ENCODE data around the gene RAD50. TPM values are rescaled to one million over a fixed set of nuclear protein-coding genes. Genes with fewer than 3 reads are reported as not detected.
A peak's percentile ranks its signal among the peaks of the same experiment; 100 is the strongest.
"Not testable (repeated sequence)": the region's sequence is repeated elsewhere in the genome, so short reads cannot be mapped to it uniquely, and the experiment has no call there.

RAD50 gene
- total RNA-seq, 1 donor from 2014 or later, result 55.8 TPM

DNA sequence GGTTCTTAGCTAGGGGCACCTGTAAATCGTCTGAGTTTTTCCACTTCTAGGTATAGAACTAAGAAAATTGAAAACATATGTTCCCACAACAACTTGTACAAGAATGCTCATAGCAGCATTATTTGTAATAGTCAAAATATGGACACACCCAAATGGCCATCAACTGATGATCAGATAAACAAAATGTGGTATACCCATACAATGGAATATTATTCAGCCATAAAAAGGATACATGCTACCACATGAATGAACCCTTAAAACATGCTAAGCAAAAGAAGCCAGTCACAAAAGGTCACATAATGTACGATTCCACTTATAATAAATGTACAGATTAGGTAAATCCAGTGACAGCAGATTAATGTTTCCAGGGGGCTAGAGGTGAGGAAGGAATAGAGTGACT is 55.2 kb downstream of the RAD50 start:
- intact Hi-C loops (cut with micrococcal nuclease), result no loop called here
- H3K27ac Mint-ChIP-seq, result no peak overlapping the region

DNA sequence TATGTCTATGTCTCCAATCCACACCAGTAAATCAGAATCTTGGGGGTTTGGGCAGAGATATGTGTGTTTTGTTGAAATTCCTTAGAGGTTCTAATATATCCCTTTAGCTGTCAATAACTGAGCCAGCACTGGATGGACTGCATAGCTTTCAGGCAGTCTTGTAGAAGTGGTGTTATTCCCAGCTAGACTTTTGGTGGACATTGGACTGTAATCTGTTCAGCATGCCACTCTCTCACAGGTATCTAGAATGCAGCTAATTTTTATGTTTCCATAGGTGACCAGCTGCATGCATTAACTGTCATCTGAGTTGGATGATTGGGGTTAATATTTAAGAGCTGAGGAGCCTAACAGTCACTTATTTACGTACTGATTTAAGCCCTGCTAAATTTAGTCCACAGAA is 56.1 kb downstream of the RAD50 start:
- peaks cover 59% of the 10 kb centered on the region for H3K36me3 Mint-ChIP-seq (ENCODE audit: low read depth)
- no peak overlapping the region for H3K27ac Mint-ChIP-seq
- no peaks in the 10 kb centered on the region for H3K27me3 Mint-ChIP-seq (ENCODE audit: low read depth)
- peaks cover 5% of the 10 kb centered on the region for H3K9me3 Mint-ChIP-seq
- no peaks in the 10 kb centered on the region for H3K4me1 Mint-ChIP-seq (ENCODE audit: low read depth)
- DNase-seq (ENCODE audit: low spot score), result no peak
- H3K4me3 Mint-ChIP-seq (ENCODE audit: low read depth), result no peak overlapping the region
- intact Hi-C loops (cut with micrococcal nuclease), result no loop called here

More for the DNA sequence above, 55.2 kb downstream of the RAD50 start:
- peaks cover 3% of the 10 kb centered on the region for H3K4me1 Mint-ChIP-seq (ENCODE audit: low read depth)
- DNase-seq (ENCODE audit: low spot score), result no peak
- H3K27me3 Mint-ChIP-seq (ENCODE audit: low read depth), result no peaks in the 10 kb centered on the region
- H3K9me3 Mint-ChIP-seq, result peaks cover 5% of the 10 kb centered on the region
- no peak overlapping the region for H3K4me3 Mint-ChIP-seq (ENCODE audit: low read depth)
- peaks cover 59% of the 10 kb centered on the region for H3K36me3 Mint-ChIP-seq (ENCODE audit: low read depth)

DNA sequence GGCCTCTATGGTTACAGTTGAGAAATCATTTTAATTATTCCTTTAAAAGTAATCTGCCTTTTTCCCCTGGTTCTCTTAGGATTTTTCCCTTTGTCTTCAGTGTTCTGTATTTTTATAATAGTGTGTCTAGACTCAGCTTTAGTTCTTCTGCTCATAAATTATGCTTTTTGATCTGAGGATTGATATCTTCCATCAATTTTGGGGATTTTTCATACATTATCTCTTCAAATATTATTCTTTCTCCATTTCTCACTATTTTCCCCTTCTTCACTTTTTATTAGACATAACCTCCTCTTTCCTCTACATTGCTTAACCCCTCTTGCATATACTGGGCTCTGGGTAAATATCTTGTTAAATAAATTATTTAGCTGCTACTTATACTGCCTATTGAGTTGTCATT is 64.9 kb downstream of the RAD50 start:
- Mint-ChIP-seq H3K27ac (no peak overlapping the region), H3K4me1 (ENCODE audit: low read depth) (peaks cover 13% of the 10 kb centered on the region), H3K36me3 (ENCODE audit: low read depth) (peaks cover 67% of the 10 kb centered on the region), H3K27me3 (ENCODE audit: low read depth) (no peaks in the 10 kb centered on the region), H3K9me3 (no peaks in the 10 kb centered on the region), H3K4me3 (ENCODE audit: low read depth) (no peak overlapping the region)
- intact Hi-C loops (cut with micrococcal nuclease), result no loop called here
- DNase-seq (ENCODE audit: low spot score), result no peak

DNA sequence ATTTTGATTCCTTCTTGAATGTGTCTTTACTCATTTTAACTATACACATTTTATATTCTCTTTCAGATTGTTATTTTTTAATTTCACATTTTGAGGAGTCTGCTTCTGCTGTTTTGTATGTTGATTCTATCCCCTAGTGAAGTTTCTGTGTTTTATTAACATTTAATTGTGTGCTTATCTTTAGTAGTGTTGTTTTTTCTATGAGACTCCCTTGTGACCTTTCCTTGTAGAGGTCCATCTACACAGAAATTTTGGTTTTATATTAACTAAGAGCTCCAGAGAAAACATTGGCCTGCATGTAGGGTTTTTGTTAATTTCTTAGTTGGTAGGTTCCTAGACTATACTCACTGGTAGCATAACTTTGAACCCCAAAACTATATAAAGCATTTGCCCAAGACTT is 65.8 kb downstream of the RAD50 start:
- H3K27ac Mint-ChIP-seq, result no peak overlapping the region
- DNase-seq (ENCODE audit: low spot score), result no peak
- H3K4me1 Mint-ChIP-seq (ENCODE audit: low read depth), result peaks cover 17% of the 10 kb centered on the region
- peaks cover 68% of the 10 kb centered on the region for H3K36me3 Mint-ChIP-seq (ENCODE audit: low read depth)
- H3K9me3 Mint-ChIP-seq, result no peaks in the 10 kb centered on the region
- intact Hi-C loops (cut with micrococcal nuclease), result no loop called here
- H3K27me3 Mint-ChIP-seq (ENCODE audit: low read depth), result no peaks in the 10 kb centered on the region
- H3K4me3 Mint-ChIP-seq (ENCODE audit: low read depth), result no peak overlapping the region

DNA sequence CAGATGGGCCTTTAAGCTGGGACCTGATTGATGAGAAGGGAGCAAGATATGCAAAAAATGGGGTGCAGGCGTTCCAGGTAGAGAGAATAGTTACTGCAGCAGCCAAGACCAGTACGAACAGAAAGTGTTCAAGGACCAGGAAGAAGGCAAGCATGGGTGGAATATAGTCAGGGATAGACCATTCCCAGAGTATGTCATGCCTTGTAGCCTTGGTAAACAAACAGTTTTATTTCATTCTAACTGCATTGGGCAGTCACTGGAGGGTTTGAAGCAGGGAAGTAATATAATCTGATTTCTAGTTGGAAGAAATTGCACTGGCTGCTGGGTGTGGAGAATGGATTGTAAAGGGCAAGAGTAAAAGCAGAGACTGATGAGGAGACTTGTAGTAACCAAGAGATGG is 70.7 kb downstream of the RAD50 start:
- peak overlapping the region; percentile 23 for H3K27ac Mint-ChIP-seq
- no peaks in the 10 kb centered on the region for H3K9me3 Mint-ChIP-seq
- peaks cover 65% of the 10 kb centered on the region for H3K36me3 Mint-ChIP-seq (ENCODE audit: low read depth)
- no peak for DNase-seq (ENCODE audit: low spot score)
- H3K27me3 Mint-ChIP-seq (ENCODE audit: low read depth), result no peaks in the 10 kb centered on the region
- intact Hi-C loops (cut with micrococcal nuclease), result no loop called here
- no peak overlapping the region for H3K4me3 Mint-ChIP-seq (ENCODE audit: low read depth)
- H3K4me1 Mint-ChIP-seq (ENCODE audit: low read depth), result peaks cover 53% of the 10 kb centered on the region

DNA sequence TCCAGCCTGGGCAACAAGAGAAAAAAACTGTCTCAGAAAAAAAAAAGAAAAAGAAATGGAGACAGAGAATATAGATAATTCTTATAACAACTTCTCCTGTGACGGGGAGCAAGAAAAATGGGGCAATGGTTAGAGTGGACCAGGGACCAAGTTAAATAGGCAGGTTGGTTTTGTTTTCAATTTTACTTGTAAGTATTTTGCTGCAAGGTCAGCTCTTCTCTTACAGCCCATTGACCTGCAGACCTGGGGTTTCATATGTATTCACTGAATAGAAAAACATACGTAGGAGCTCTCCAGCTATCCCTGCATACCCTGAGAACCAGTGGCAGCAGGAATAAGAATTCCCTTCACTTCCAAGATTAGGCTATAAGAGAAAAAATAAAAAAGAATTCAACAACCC is 72.0 kb downstream of the RAD50 start:
- peaks cover 64% of the 10 kb centered on the region for H3K36me3 Mint-ChIP-seq (ENCODE audit: low read depth)
- no peaks in the 10 kb centered on the region for H3K9me3 Mint-ChIP-seq
- H3K4me1 Mint-ChIP-seq (ENCODE audit: low read depth), result peaks cover 46% of the 10 kb centered on the region
- intact Hi-C loops (cut with micrococcal nuclease), result no loop called here
- H3K27ac Mint-ChIP-seq, result peak overlapping the region; percentile 81
- H3K27me3 Mint-ChIP-seq (ENCODE audit: low read depth), result no peaks in the 10 kb centered on the region
- H3K4me3 Mint-ChIP-seq (ENCODE audit: low read depth), result no peak overlapping the region
- DNase-seq (ENCODE audit: low spot score), result no peak

DNA sequence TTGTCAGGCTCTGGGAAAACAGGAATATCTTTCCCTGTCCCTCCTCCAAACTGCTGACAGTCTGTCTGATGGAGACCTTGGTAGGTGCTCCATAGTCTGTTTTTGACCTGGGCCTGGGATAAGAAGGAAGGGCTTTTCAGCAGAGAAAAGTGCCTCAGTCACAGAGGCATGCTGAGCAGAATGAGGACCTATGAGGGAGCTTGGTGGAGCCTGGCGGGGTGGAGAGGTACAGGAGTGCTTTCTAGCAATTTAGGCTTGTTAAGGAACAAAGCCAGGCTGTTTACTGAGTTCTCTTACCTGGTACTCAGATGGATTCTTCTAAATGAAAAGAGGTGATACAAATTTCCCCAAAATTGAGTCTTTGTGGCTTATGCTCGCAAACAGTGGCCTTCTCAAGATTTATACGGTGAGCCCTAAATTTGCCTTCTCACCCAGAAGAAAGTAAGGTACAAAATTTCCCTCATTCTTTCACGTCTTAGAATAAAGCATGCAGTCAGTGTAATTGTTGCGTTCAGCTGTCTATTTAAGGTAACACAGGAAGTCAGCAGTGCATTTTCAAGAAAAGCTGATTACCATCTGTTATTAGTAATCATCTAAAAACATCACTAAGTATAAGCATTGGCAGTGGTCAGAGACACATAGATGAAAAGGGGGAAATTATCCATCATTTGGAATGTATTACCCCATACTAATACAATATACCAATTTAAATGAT is 72.6 kb downstream of the RAD50 start:
- intact Hi-C loops (cut with micrococcal nuclease), result no loop called here
- peak overlapping the region; percentile 81 for H3K27ac Mint-ChIP-seq
- no peaks in the 10 kb centered on the region for H3K9me3 Mint-ChIP-seq
- no peak for DNase-seq (ENCODE audit: low spot score)
- H3K4me1 Mint-ChIP-seq (ENCODE audit: low read depth), result peaks cover 47% of the 10 kb centered on the region
- H3K27me3 Mint-ChIP-seq (ENCODE audit: low read depth), result no peaks in the 10 kb centered on the region
- peaks cover 69% of the 10 kb centered on the region for H3K36me3 Mint-ChIP-seq (ENCODE audit: low read depth)
- H3K4me3 Mint-ChIP-seq (ENCODE audit: low read depth), result peak overlapping the region; percentile 11

DNA sequence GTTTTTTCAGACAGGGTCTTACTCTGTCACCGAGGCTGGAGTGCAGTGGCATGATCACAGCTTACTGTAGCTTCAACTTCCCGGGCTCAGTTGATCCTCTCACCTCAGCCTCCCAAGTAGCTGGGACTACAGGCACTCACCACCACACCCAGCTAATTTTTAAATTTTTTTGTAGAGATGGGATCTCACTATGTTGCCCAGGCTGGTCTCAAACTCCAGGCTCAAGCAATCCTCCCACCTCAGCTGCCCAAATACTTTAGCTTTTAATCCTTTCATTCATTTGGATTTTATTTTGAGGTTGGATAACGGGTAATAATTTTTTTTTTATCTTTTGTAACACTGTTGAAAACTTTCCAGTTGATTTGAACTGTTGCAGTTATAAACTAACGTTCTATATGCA is 76.8 kb downstream of the RAD50 start:
- H3K4me3 Mint-ChIP-seq (ENCODE audit: low read depth); DNase-seq (ENCODE audit: low spot score); H3K9me3 Mint-ChIP-seq; H3K27ac Mint-ChIP-seq; H3K27me3 Mint-ChIP-seq (ENCODE audit: low read depth); intact Hi-C loops (cut with micrococcal nuclease): not testable (repeated sequence)
- Mint-ChIP-seq H3K36me3 (ENCODE audit: low read depth) (peaks cover 84% of the 10 kb centered on the region), H3K4me1 (ENCODE audit: low read depth) (peaks cover 69% of the 10 kb centered on the region)

DNA sequence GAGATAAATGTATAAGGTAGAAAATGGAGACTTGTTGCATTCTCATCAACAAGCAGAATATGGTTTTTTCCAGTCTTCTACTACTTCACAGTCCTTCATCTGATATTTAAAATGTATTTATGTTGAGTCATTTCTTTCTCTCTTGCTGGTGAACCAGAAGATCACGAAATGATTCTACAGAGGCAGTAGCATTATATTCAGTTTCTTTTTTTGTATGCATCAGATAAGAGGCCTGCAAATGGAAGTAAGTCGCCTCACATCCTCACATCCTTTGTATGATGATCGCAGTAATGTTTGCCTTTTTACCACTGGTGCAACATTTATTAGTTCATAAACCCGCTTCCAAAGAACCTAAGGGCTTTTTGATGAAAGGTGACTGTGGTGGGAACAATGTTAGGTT is 79.1 kb downstream of the RAD50 start:
- H3K27ac Mint-ChIP-seq, result peak overlapping the region; percentile 94
- H3K27me3 Mint-ChIP-seq (ENCODE audit: low read depth), result no peaks in the 10 kb centered on the region
- peaks cover 70% of the 10 kb centered on the region for H3K4me1 Mint-ChIP-seq (ENCODE audit: low read depth)
- intact Hi-C loops (cut with micrococcal nuclease), result loop anchor here (1.0 to 5.0 kb wide), 11 partner anchors 38 to 539 kb away; no protein-coding TSS in a partner anchor
- H3K36me3 Mint-ChIP-seq (ENCODE audit: low read depth), result peaks cover 88% of the 10 kb centered on the region
- no peaks in the 10 kb centered on the region for H3K9me3 Mint-ChIP-seq
- H3K4me3 Mint-ChIP-seq (ENCODE audit: low read depth), result peak overlapping the region; percentile 62
- DNase-seq (ENCODE audit: low spot score), result no peak

DNA sequence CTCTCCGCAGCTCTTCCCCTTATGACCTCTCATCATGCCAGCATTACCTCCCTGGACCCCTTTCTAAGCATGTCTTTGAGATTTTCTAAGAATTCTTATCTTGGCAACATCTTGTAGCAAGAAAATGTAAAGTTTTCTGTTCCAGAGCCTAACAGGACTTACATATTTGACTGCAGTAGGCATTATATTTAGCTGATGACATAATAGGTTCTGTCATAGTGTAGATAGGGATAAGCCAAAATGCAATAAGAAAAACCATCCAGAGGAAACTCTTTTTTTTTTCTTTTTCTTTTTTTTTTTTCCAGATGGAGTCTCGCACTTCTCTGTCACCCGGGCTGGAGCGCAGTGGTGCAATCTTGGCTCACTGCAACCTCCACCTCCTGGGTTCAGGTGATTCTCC is 80.5 kb downstream of the RAD50 start:
- Mint-ChIP-seq H3K36me3 (ENCODE audit: low read depth) (peaks cover 90% of the 10 kb centered on the region), H3K4me1 (ENCODE audit: low read depth) (peaks cover 75% of the 10 kb centered on the region), H3K9me3 (no peaks in the 10 kb centered on the region), H3K4me3 (ENCODE audit: low read depth) (peak overlapping the region; percentile 31), H3K27ac (peak overlapping the region; percentile 77), H3K27me3 (ENCODE audit: low read depth) (no peaks in the 10 kb centered on the region)
- no peak for DNase-seq (ENCODE audit: low spot score)
- intact Hi-C loops (cut with micrococcal nuclease), result loop anchor here (2.0 to 5.0 kb wide), 6 partner anchors 50 to 540 kb away; no protein-coding TSS in a partner anchor

DNA sequence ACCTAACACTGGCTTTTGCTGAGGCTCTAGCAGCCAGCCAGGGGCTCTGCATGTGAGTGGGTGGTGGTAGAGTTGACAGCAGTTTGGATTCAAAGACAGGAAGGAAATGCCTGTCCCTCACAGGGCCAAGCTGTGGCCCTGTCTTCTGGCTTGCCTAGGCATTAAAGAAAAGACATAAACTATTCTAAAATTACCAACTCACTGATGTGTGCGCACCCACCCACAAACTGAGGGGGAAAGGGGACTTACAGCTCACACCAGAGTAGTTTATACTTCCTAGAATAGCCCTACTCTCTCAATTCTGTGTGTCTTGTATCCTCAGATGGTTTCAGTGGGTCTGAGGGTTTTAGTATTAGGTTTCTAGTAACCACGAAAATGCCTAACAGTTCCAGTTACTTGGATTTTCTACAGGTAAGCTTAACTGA is 82.9 kb downstream of the RAD50 start:
- H3K27ac Mint-ChIP-seq, result peak overlapping the region; percentile 82

DNA sequence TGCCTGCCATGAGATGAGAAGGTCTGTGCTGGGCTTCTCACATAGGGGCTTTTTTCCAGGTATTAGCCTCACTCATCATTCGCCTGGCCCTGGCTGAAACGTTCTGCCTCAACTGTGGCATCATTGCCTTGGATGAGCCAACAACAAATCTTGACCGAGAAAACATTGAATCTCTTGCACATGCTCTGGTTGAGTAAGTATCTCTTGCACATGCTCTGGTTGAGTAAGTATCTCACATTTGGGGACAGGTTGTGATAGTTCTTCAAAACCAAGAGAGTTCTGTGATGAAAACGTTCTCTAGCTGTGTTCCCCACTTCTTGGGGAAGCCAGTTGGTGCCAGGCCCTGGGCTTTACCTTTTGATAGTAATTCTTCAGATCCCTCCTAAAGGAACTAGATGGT is 83.8 kb downstream of the RAD50 start:
- intact Hi-C loops (cut with micrococcal nuclease), result loop anchor here (1.0 kb wide), 5 partner anchors 18 to 109 kb away; partner anchors contain the start of gene IL13
- no peak for DNase-seq (ENCODE audit: low spot score)
- Mint-ChIP-seq H3K4me1 (ENCODE audit: low read depth) (peaks cover 80% of the 10 kb centered on the region), H3K27ac (peak overlapping the region; percentile 82), H3K4me3 (ENCODE audit: low read depth) (no peak overlapping the region), H3K9me3 (no peaks in the 10 kb centered on the region), H3K36me3 (ENCODE audit: low read depth) (peaks cover 88% of the 10 kb centered on the region), H3K27me3 (ENCODE audit: low read depth) (no peaks in the 10 kb centered on the region)

More for the DNA sequence above, 82.9 kb downstream of the RAD50 start:
- intact Hi-C loops (cut with micrococcal nuclease), result loop anchor here (1.0 to 5.0 kb wide), 5 partner anchors 72 to 542 kb away; no protein-coding TSS in a partner anchor
- Mint-ChIP-seq H3K4me1 (ENCODE audit: low read depth) (peaks cover 83% of the 10 kb centered on the region), H3K4me3 (ENCODE audit: low read depth) (peak overlapping the region; percentile 39), H3K9me3 (no peaks in the 10 kb centered on the region), H3K27me3 (ENCODE audit: low read depth) (no peaks in the 10 kb centered on the region), H3K36me3 (ENCODE audit: low read depth) (peaks cover 88% of the 10 kb centered on the region)
- no peak for DNase-seq (ENCODE audit: low spot score)

DNA sequence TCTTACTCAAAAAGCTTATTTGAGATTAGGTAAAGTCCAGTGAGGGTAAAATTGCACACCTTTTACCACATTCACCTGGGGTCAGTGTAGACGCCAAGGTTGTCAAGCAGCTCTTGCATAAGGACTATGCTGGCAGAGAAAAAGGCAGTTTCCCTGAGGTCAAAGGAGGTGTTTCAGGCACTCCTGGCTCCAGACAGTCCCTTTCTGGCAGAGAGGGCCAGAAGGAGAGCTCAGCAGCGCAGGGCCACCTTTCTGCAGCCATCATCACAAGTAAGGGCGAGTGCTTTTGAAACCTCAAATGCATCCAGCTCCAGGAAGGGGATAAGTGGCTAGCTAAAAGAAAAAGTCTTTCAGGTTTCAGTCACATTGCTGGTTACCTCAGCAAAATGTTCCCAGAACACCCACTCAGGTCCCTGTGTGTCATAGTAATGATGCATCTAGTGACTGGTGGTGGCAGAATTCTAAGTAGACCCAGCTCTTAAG is 84.5 kb downstream of the RAD50 start:
- intact Hi-C loops (cut with micrococcal nuclease), result loop anchor here (1.0 kb wide), 4 partner anchors 17 to 47 kb away; partner anchors contain the start of gene IL13
- peak overlapping the region; percentile 2 for H3K4me3 Mint-ChIP-seq (ENCODE audit: low read depth)
- H3K27me3 Mint-ChIP-seq (ENCODE audit: low read depth), result no peaks in the 10 kb centered on the region
- H3K4me1 Mint-ChIP-seq (ENCODE audit: low read depth), result peaks cover 75% of the 10 kb centered on the region
- peaks cover 2% of the 10 kb centered on the region for H3K9me3 Mint-ChIP-seq
- no peak for DNase-seq (ENCODE audit: low spot score)
- peak overlapping the region; percentile 82 for H3K27ac Mint-ChIP-seq
- peaks cover 87% of the 10 kb centered on the region for H3K36me3 Mint-ChIP-seq (ENCODE audit: low read depth)

All from activated T-helper 2 cell treated with anti-CD3 and anti-CD28 coated beads, Interferon-gamma antibody, Interleukin-2, Interleukin-4, amounts not matched to agents 10 μg/mL and 5 μg/mL and 100 μg/mL, durations not matched to agents 14 hours and 24 hours and 36 hours (primary cell).